Hepatocyte (in vitro differentiated cells): ENCODE data around the gene RBMS1.

ENCODE experiments used
- EZH2 ChIP-seq: fragments of 200-600 bp; sonication (generic); IDR thresholded peaks from 2 replicates; pipeline ENCODE4 v1.6.1; 2016; ENCODE audit warnings: antibody characterized with exemption, mild to moderate bottlenecking, borderline replicate concordance
- EZH2phosphoT487 ChIP-seq: fragments of 200-600 bp; sonication (generic); IDR thresholded peaks from one replicate; pipeline ENCODE4 v1.6.1; 2018; ENCODE audit warnings: antibody characterized with exemption, mild to moderate bottlenecking, low read depth, moderate library complexity; ENCODE audit not compliant: unreplicated experiment, severe bottlenecking
- TF ChIP-seq, protein P1 (sequence below): fragments of 200-600 bp; sonication (generic); IDR thresholded peaks from 2 replicates; pipeline ENCODE4 v1.5.1; 2016; ENCODE audit warnings: antibody characterized with exemption, mild to moderate bottlenecking; ENCODE audit not compliant: poor library complexity

GRCh38 chr2:160423126-160423525, 70.5 kb downstream of the RBMS1 start:
- TF ChIP-seq EZH2phosphoT487 (no peak), EZH2 (no peak)
- TF ChIP-seq, protein P1, sequence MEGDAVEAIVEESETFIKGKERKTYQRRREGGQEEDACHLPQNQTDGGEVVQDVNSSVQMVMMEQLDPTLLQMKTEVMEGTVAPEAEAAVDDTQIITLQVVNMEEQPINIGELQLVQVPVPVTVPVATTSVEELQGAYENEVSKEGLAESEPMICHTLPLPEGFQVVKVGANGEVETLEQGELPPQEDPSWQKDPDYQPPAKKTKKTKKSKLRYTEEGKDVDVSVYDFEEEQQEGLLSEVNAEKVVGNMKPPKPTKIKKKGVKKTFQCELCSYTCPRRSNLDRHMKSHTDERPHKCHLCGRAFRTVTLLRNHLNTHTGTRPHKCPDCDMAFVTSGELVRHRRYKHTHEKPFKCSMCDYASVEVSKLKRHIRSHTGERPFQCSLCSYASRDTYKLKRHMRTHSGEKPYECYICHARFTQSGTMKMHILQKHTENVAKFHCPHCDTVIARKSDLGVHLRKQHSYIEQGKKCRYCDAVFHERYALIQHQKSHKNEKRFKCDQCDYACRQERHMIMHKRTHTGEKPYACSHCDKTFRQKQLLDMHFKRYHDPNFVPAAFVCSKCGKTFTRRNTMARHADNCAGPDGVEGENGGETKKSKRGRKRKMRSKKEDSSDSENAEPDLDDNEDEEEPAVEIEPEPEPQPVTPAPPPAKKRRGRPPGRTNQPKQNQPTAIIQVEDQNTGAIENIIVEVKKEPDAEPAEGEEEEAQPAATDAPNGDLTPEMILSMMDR = no peak
